PC-9 (cell line): Measurements from ENCODE around the gene CYP39A1. TPM values are rescaled to one million over a fixed set of nuclear protein-coding genes. Genes with fewer than 3 reads are reported as not detected.

ENCODE experiments used
- BruUV-seq: library from RNA; stranded (reverse); fragments of 400-500 nt; replicated peaks from 2 replicates; lab custom pipeline; 2021; lab: Mats Ljungman, UMichigan
- CTCF ChIA-PET: fragments of 300-600 bp; sonication (Branson Sonifier 250); formaldehyde crosslinking; loops from one replicate; lab custom pipeline; 2022; ENCODE audit warnings: antibody characterized with exemption; lab: Charles Lee
- POLR2A ChIA-PET: fragments of 300-600 bp; sonication (Branson Sonifier 250); formaldehyde crosslinking; loops from one replicate; lab custom pipeline; 2022; ENCODE audit warnings: antibody characterized with exemption; ENCODE audit not compliant: unreplicated experiment; lab: Charles Lee
- DNase-seq, 2 experiments: peaks; one replicate each; pipeline versions ENCODE4 v3.0.0 to v3.0.0-alpha.2; 2015 to 2022; ENCODE audit warnings: mixed read lengths in 1 of 2
- H2AFZ ChIP-seq: fragments of 200-600 bp; sonication (generic); 2 replicates; pipeline ENCODE4 v1.8.1; 2017; ENCODE audit warnings: antibody characterized with exemption
- H3F3A ChIP-seq: fragments of 200-600 bp; sonication (generic); 2 replicates; pipeline ENCODE4 v1.8.1; 2017; ENCODE audit warnings: antibody characterized with exemption, mild to moderate bottlenecking, low read depth; ENCODE audit not compliant: insufficient read depth
- H3K27ac ChIP-seq: fragments of 200-600 bp; sonication (generic); 2 replicates; pipeline ENCODE4 v1.6.1; 2016; ENCODE audit warnings: mixed run types
- H3K27me3 ChIP-seq: fragments of 200-600 bp; sonication (generic); 2 replicates; pipeline ENCODE4 v1.6.1; 2016; ENCODE audit warnings: low read depth, mixed run types; ENCODE audit not compliant: insufficient read depth
- H3K36me3 ChIP-seq: fragments of 200-600 bp; sonication (generic); 2 replicates; pipeline ENCODE4 v1.6.1; 2016; ENCODE audit warnings: low read depth, mixed run types
- H3K4me1 ChIP-seq: fragments of 200-600 bp; sonication (generic); replicated peaks from 2 replicates; pipeline ENCODE4 v1.6.1; 2016; ENCODE audit warnings: mixed run types; ENCODE audit not compliant: insufficient read depth
- H3K4me2 ChIP-seq: fragments of 200-600 bp; sonication (generic); 2 replicates; pipeline ENCODE4 v1.6.1; 2017; ENCODE audit warnings: mixed run types
- H3K4me3 ChIP-seq: fragments of 200-600 bp; sonication (generic); 2 replicates; pipeline ENCODE4 v1.6.1; 2016; ENCODE audit warnings: mixed run types
- H3K79me2 ChIP-seq: fragments of 200-600 bp; sonication (generic); 2 replicates; pipeline ENCODE4 v1.6.1; 2017; ENCODE audit warnings: low read depth, mixed run types
- H3K9me2 ChIP-seq: fragments of 200-600 bp; sonication (generic); 2 replicates; pipeline ENCODE4 v1.8.1; 2017; ENCODE audit warnings: mild to moderate bottlenecking; ENCODE audit not compliant: insufficient read depth
- H3K9me3 ChIP-seq: fragments of 200-600 bp; sonication (generic); 2 replicates; pipeline ENCODE4 v1.8.1; 2016; ENCODE audit warnings: low read depth; ENCODE audit not compliant: insufficient read depth
- H4K20me1 ChIP-seq: fragments of 200-600 bp; sonication (generic); 2 replicates; pipeline ENCODE4 v1.8.1; 2017; ENCODE audit not compliant: insufficient read depth
- CTCF ChIP-seq: fragments of 200-600 bp; sonication (generic); conservative IDR thresholded peaks from 2 replicates; pipeline ENCODE4 v1.6.1; 2017; ENCODE audit warnings: mixed run types, antibody characterized with exemption, mild to moderate bottlenecking, moderate library complexity
- EZH2 ChIP-seq: fragments of 200-600 bp; sonication (generic); IDR thresholded peaks from 2 replicates; pipeline ENCODE4 v1.8.0; 2017; ENCODE audit warnings: antibody characterized with exemption, low read depth
- intact Hi-C: fragments of 100-400 bp; cut with micrococcal nuclease; formaldehyde crosslinking; loops from one replicate; pipeline ENCODE4 v1.10.0; 2022; ENCODE audit not compliant: unreplicated experiment
- total RNA-seq: library from RNA; stranded (reverse); gene quantifications from 2 replicates; pipeline ENCODE4 v1.2.3, GENCODE V29; 2021

CYP39A1 gene
- total RNA-seq, 1 experiment from 2014 or later: 5.6 TPM

GRCh38 chr6:46581459-46582177 lies 71.0 kb downstream of the CYP39A1 start:
- CTCF ChIA-PET: no interaction called here
- intact Hi-C loops: no loop called here

GRCh38 chr6:46575530-46575929 lies 77.1 kb downstream of the CYP39A1 start:
- no peaks in the 10 kb centered on the region for H4K20me1 ChIP-seq
- no peak overlapping the region for H2AFZ ChIP-seq
- TF ChIP-seq CTCF: no peak
- no peak for TF ChIP-seq EZH2
- no peaks in the 10 kb centered on the region for H3K27me3 ChIP-seq
- no peaks in the 10 kb centered on the region for H3K79me2 ChIP-seq
- no peaks in the 10 kb centered on the region for H3K9me2 ChIP-seq
- no peak overlapping the region for H3K4me2 ChIP-seq
- H3K9me3 ChIP-seq: 0 out of 2 replicates have a peak, but pooled peaks cover 4% of the 10 kb centered on the region
- POLR2A ChIA-PET: no interaction called here
- CTCF ChIA-PET: no interaction called here
- H3F3A ChIP-seq: no peaks in the 10 kb centered on the region
- BruUV-seq: no TSS peak
- no peaks in the 10 kb centered on the region for H3K4me1 ChIP-seq
- DNase-seq: no peak
- H3K36me3 ChIP-seq: no peaks in the 10 kb centered on the region
- intact Hi-C loops: no loop called here
- H3K4me3 ChIP-seq: no peak overlapping the region
- H3K27ac ChIP-seq: no peak overlapping the region

More at GRCh38 chr6:46581459-46582177, 71.0 kb downstream of the CYP39A1 start:
- Histone ChIP-seq H3K79me2 (no peaks in the 10 kb centered on the region), H3K9me3 (no peaks in the 10 kb centered on the region), H3K27me3 (no peaks in the 10 kb centered on the region), H3K4me1 (peaks cover 7% of the 10 kb centered on the region; the same call in 1 of the 2 replicates), H3K4me3 (no peak overlapping the region), H3K36me3 (no peaks in the 10 kb centered on the region), H3K4me2 (no peak overlapping the region), H3K9me2 (no peaks in the 10 kb centered on the region), H4K20me1 (no peaks in the 10 kb centered on the region), H3F3A (no peaks in the 10 kb centered on the region), H2AFZ (no peak overlapping the region), H3K27ac (no peak overlapping the region)
- DNase-seq: no peak
- no peak for TF ChIP-seq EZH2
- TF ChIP-seq CTCF: no peak
- POLR2A ChIA-PET: interaction anchor here (0.7 kb wide), 1 partner anchor 129 kb away, joined by 23 read pairs; no protein-coding TSS in a partner anchor
- BruUV-seq: no TSS peak

GRCh38 chr6:46573140-46573539 lies 79.5 kb downstream of the CYP39A1 start:
- Histone ChIP-seq H3K4me1 (no peaks in the 10 kb centered on the region), H3K36me3 (no peaks in the 10 kb centered on the region), H3K79me2 (no peaks in the 10 kb centered on the region), H3K9me2 (no peaks in the 10 kb centered on the region), H3K27ac (no peak overlapping the region), H3K27me3 (no peaks in the 10 kb centered on the region), H3K4me3 (no peak overlapping the region), H3F3A (no peaks in the 10 kb centered on the region), H4K20me1 (no peaks in the 10 kb centered on the region), H3K4me2 (no peak overlapping the region), H3K9me3 (0 out of 2 replicates have a peak, but pooled peaks cover 4% of the 10 kb centered on the region), H2AFZ (no peak overlapping the region)
- TF ChIP-seq CTCF (no peak), EZH2 (no peak)
- POLR2A ChIA-PET: no interaction called here
- CTCF ChIA-PET: no interaction called here
- intact Hi-C loops: no loop called here
- DNase-seq: no peak
- BruUV-seq: no TSS peak
